Dermis microvascular lymphatic vessel endothelial cell (primary cell): Measurements from ENCODE around the gene INPP4A. TPM values are rescaled to one million over a fixed set of nuclear protein-coding genes. Genes with fewer than 3 reads are reported as not detected.
A peak's percentile ranks its signal among the peaks of the same experiment; 100 is the strongest.

Experiments used
- DNase-seq, 2 donors: peaks; one replicate each; pipeline versions ENCODE4 v3.0.0 to v3.0.0-alpha.2; 2010; ENCODE audit warnings: low read depth in 2 of 2
- total RNA-seq: library from RNA; depleted of rRNA; stranded (reverse); fragments of >200 nt; gene quantifications from 2 replicates; pipeline ENCODE4 v1.2.1, GENCODE V29; 2014

INPP4A gene
- total RNA-seq, 1 donor from 2014 or later: 21.8 TPM

- no peak for DNase-seq
Measured at GRCh38 chr2:98459496-98460175, 15.0 kb downstream of the INPP4A start.

- no peak for DNase-seq
Measured at GRCh38 chr2:98460573-98461497, 16.2 kb downstream of the INPP4A start.

- DNase-seq: peak in 1 of 2 donors; percentile 31
Measured at GRCh38 chr2:98461498-98462049, 16.9 kb downstream of the INPP4A start.

GRCh38 chr2:98463081-98463481 is 18.4 kb downstream of the INPP4A start:
- DNase-seq: no peak

- DNase-seq: no peak
Measured at GRCh38 chr2:98463551-98463971, 18.9 kb downstream of the INPP4A start.

- DNase-seq: no peak
Measured at GRCh38 chr2:98463988-98464771, 19.5 kb downstream of the INPP4A start.

GRCh38 chr2:98464772-98465310 is 20.2 kb downstream of the INPP4A start:
- DNase-seq: peak in 1 of 2 donors; percentile 28

GRCh38 chr2:98465456-98466226 is 21.0 kb downstream of the INPP4A start:
- peak; percentile 27 to 86 for DNase-seq

GRCh38 chr2:98467082-98467536 is 22.5 kb downstream of the INPP4A start:
- no peak for DNase-seq

GRCh38 chr2:98467652-98468051 is 23.0 kb downstream of the INPP4A start:
- DNase-seq: no peak

GRCh38 chr2:98468621-98469236 is 24.1 kb downstream of the INPP4A start:
- DNase-seq: no peak

- no peak for DNase-seq
Measured at GRCh38 chr2:98469862-98470544, 25.3 kb downstream of the INPP4A start.

- DNase-seq: no peak
Measured at GRCh38 chr2:98470851-98471255, 26.2 kb downstream of the INPP4A start.

GRCh38 chr2:98471402-98472131 is 26.9 kb downstream of the INPP4A start:
- no peak for DNase-seq

GRCh38 chr2:98472132-98472650 is 27.5 kb downstream of the INPP4A start:
- no peak for DNase-seq

- no peak for DNase-seq
Measured at GRCh38 chr2:98472961-98473746, 28.5 kb downstream of the INPP4A start.

- DNase-seq: no peak
Measured at GRCh38 chr2:98473995-98474780, 29.5 kb downstream of the INPP4A start.
